H9 (cell line): Measurements from ENCODE around the gene CSF1R. TPM values are rescaled to one million over a fixed set of nuclear protein-coding genes. Genes with fewer than 3 reads are reported as not detected.

Experiments
- DNase-seq: peaks from one replicate; pipeline ENCODE4 v3.0.0-alpha.2; 2017
- H2AFZ ChIP-seq: one replicate; pipeline ENCODE4 v1.6.1; 2013; ENCODE audit warnings: mild to moderate bottlenecking, low read length, control low read depth, moderate library complexity
- H2AK5ac ChIP-seq: 2 replicates; pipeline ENCODE4 v1.6.1; 2013; ENCODE audit warnings: low read length, control low read depth, mixed read lengths; ENCODE audit not compliant: insufficient read length
- H2BK120ac ChIP-seq: one replicate; pipeline ENCODE4 v1.6.1; 2013; ENCODE audit warnings: low read depth, mild to moderate bottlenecking, low read length, control low read depth, inconsistent platforms; ENCODE audit not compliant: poor library complexity, severe bottlenecking
- H2BK12ac ChIP-seq: 2 replicates; pipeline ENCODE4 v1.6.1; 2013; ENCODE audit warnings: low read length, control low read depth, mixed read lengths, low read depth; ENCODE audit not compliant: insufficient read length
- H2BK15ac ChIP-seq: 2 replicates; pipeline ENCODE4 v1.6.1; 2013; ENCODE audit warnings: low read depth, low read length, control low read depth
- H2BK20ac ChIP-seq: one replicate; pipeline ENCODE4 v1.6.1; 2013; ENCODE audit warnings: low read depth, mild to moderate bottlenecking, low read length, control low read depth, inconsistent platforms; ENCODE audit not compliant: poor library complexity, severe bottlenecking
- H2BK5ac ChIP-seq: 2 replicates; pipeline ENCODE4 v1.6.1; 2013; ENCODE audit warnings: low read length, control low read depth, mixed read lengths; ENCODE audit not compliant: insufficient read length
- H3K14ac ChIP-seq: 2 replicates; pipeline ENCODE4 v1.6.1; 2013; ENCODE audit warnings: low read length, control low read depth; ENCODE audit not compliant: insufficient read depth
- H3K18ac ChIP-seq: 2 replicates; pipeline ENCODE4 v1.6.1; 2013; ENCODE audit warnings: low read depth, mild to moderate bottlenecking, mixed read lengths, low read length, control low read depth; ENCODE audit not compliant: insufficient read length
- H3K23ac ChIP-seq: 2 replicates; pipeline ENCODE4 v1.6.1; 2013; ENCODE audit warnings: low read length, control low read depth, mixed read lengths, low read depth; ENCODE audit not compliant: insufficient read length
- H3K23me2 ChIP-seq: 2 replicates; pipeline ENCODE4 v1.6.1; 2013; ENCODE audit warnings: low read depth, mild to moderate bottlenecking, mixed read lengths, low read length, control low read depth; ENCODE audit not compliant: insufficient read length, poor library complexity, severe bottlenecking
- H3K27ac ChIP-seq: 2 replicates; pipeline ENCODE4 v1.5.1; 2013; ENCODE audit warnings: low read length, control low read depth, mixed read lengths, low read depth; ENCODE audit not compliant: insufficient read length
- H3K27me3 ChIP-seq: 2 replicates; pipeline ENCODE4 v1.6.1; 2013; ENCODE audit warnings: low read length, control low read depth, inconsistent platforms; ENCODE audit not compliant: insufficient read depth
- H3K4ac ChIP-seq: 2 replicates; pipeline ENCODE4 v1.6.1; 2013; ENCODE audit warnings: low read depth, mild to moderate bottlenecking, control low read depth, inconsistent platforms, low read length, moderate library complexity
- H3K4me1 ChIP-seq: 2 replicates; pipeline ENCODE4 v1.6.1; 2013; ENCODE audit warnings: low read length, control low read depth, inconsistent platforms; ENCODE audit not compliant: insufficient read depth
- H3K4me2 ChIP-seq: 2 replicates; pipeline ENCODE4 v1.6.1; 2013; ENCODE audit warnings: low read length, control low read depth, mixed read lengths; ENCODE audit not compliant: insufficient read length, insufficient read depth
- H3K56ac ChIP-seq: 2 replicates; pipeline ENCODE4 v1.6.1; 2013; ENCODE audit warnings: low read depth, mild to moderate bottlenecking, mixed read lengths, low read length, control low read depth; ENCODE audit not compliant: insufficient read length
- H3K79me1 ChIP-seq: 2 replicates; pipeline ENCODE4 v1.6.1; 2013; ENCODE audit warnings: low read depth, mild to moderate bottlenecking, moderate library complexity, low read length, control low read depth, inconsistent platforms; ENCODE audit not compliant: insufficient read depth, poor library complexity, severe bottlenecking
- H3K79me2 ChIP-seq: 2 replicates; pipeline ENCODE4 v1.6.1; 2013; ENCODE audit warnings: low read length, control low read depth, inconsistent platforms; ENCODE audit not compliant: insufficient read depth
- H3K9ac ChIP-seq: 2 replicates; pipeline ENCODE4 v1.6.1; 2013; ENCODE audit warnings: low read length, control low read depth, mixed read lengths; ENCODE audit not compliant: insufficient read length; ENCODE audit errors: extremely low read depth
- H3K9me3 ChIP-seq: one replicate; pipeline ENCODE4 v1.6.1; 2013; ENCODE audit warnings: low read depth, low read length, inconsistent platforms; ENCODE audit not compliant: control insufficient read depth
- H3T11ph ChIP-seq: one replicate; pipeline ENCODE4 v1.6.1; 2013; ENCODE audit warnings: mild to moderate bottlenecking, low read length, control low read depth, inconsistent platforms
- H4K20me1 ChIP-seq: one replicate; pipeline ENCODE4 v1.6.1; 2013; ENCODE audit not compliant: control insufficient read depth, insufficient read length, insufficient read depth
- H4K5ac ChIP-seq: 2 replicates; pipeline ENCODE4 v1.6.1; 2013; ENCODE audit warnings: low read depth, mild to moderate bottlenecking, mixed read lengths, low read length, control low read depth; ENCODE audit not compliant: insufficient read length
- H4K8ac ChIP-seq: replicated peaks from 2 replicates; pipeline ENCODE4 v1.6.1; 2013; ENCODE audit warnings: low read length, control low read depth, mixed read lengths, low read depth; ENCODE audit not compliant: insufficient read length
- H4K91ac ChIP-seq: 2 replicates; pipeline ENCODE4 v1.6.1; 2013; ENCODE audit warnings: low read depth, mild to moderate bottlenecking, moderate library complexity, mixed read lengths, low read length, control low read depth; ENCODE audit not compliant: insufficient read length
- H3K27ac Mint-ChIP-seq, 3 experiments: 2 replicates in 2 of 3; 3 replicates in 1 of 3; pipeline ENCODE4 v1.8.0; 2020 to 2021; ENCODE audit warnings: mixed read lengths in 3 of 3, mild to moderate bottlenecking in 1 of 3, moderate library complexity in 1 of 3
- H3K27me3 Mint-ChIP-seq: 2 replicates; pipeline ENCODE4 v1.8.0; 2021; ENCODE audit warnings: low read depth, mild to moderate bottlenecking, moderate library complexity, mixed read lengths
- H3K36me3 Mint-ChIP-seq, 3 experiments: 2 replicates in 2 of 3; 3 replicates in 1 of 3; pipeline ENCODE4 v1.8.0; 2020 to 2021; ENCODE audit warnings: low read depth in 3 of 3, mixed read lengths in 3 of 3; ENCODE audit not compliant: insufficient read depth in 1 of 3
- H3K4me1 Mint-ChIP-seq, 2 experiments: 2 replicates each; pipeline ENCODE4 v1.8.0; 2020; ENCODE audit warnings: mixed read lengths in 2 of 2
- H3K4me3 Mint-ChIP-seq, 2 experiments: 2 replicates in 1 of 2; 3 replicates in 1 of 2; pipeline ENCODE4 v1.8.0; 2020 to 2021; ENCODE audit warnings: mild to moderate bottlenecking in 2 of 2, mixed read lengths in 2 of 2, moderate library complexity in 1 of 2
- H3K9me3 Mint-ChIP-seq, 2 experiments: 2 replicates in 1 of 2; 3 replicates in 1 of 2; pipeline ENCODE4 v1.8.0; 2020; ENCODE audit warnings: mild to moderate bottlenecking in 2 of 2, mixed read lengths in 2 of 2, moderate library complexity in 1 of 2
- WGBS: extraction: QIAGEN DNeasy Blood & Tissue Kit; methylation state at CpG from one replicate; pipeline ENCODE4 v1.1.7; 2013; ENCODE audit warnings: missing lambda C conversion rate, low lambda C conversion rate, mixed read lengths; ENCODE audit not compliant: insufficient read length; ENCODE audit errors: extremely low coverage; 5-methylcytosine and 5-hydroxymethylcytosine counted together
- total RNA-seq: library from RNA; stranded (reverse); gene quantifications from 2 replicates; pipeline ENCODE4 v1.2.1, GENCODE V29; 2021
- TF ChIP-seq, protein P1 (sequence below): fragments of 200-600 bp; sonication (generic); conservative IDR thresholded peaks from 3 replicates; pipeline ENCODE4 v1.8.0; 2021; ENCODE audit warnings: antibody characterized with exemption, mild to moderate bottlenecking

CSF1R gene
- total RNA-seq, 1 experiment from 2014 or later: 0.13 TPM

DNA sequence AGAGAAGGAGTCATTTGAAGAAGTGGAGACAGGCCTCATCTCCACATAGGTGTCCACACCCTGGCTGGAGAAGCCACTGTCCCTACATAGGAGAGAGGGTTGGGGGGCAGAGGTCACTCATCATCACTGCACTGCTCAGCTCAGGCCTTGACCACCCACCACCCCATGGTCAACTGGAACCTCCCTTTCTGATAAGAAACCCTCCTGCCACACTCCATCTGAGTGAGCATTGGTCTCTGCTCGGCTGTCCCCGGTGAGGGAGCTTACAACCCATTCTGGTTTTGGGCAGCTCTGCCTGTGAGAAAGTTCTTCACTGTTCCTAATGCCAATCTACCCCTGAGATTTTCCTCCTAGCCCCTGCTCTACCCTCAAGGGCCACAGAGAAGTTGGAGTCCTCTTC is 28.8 kb downstream of the CSF1R start:
- Mint-ChIP-seq H3K4me1 (peaks cover 21 to 26% of the 10 kb centered on the region in 2 experiments), H3K36me3 (peaks cover under 1 to 25% (median 23%) of the 10 kb centered on the region in 3 experiments; a peak in 5 of 7 replicates), H3K27me3 (peaks cover 31% of the 10 kb centered on the region), H3K27ac (peak overlapping the region in 1 of 3 experiments; percentile 1; a peak in 3 of 7 replicates), H3K9me3 (no peaks in the 10 kb centered on the region), H3K4me3 (no peak overlapping the region)
- no peak overlapping the region for H2BK12ac ChIP-seq
- no peak overlapping the region for H3K23ac ChIP-seq
- no peak overlapping the region for H2BK20ac ChIP-seq
- no peak overlapping the region for H4K91ac ChIP-seq
- no CpG with 5 or more reads among the region's 2 CpGs for WGBS
- H3K56ac ChIP-seq: no peak overlapping the region
- TF ChIP-seq, protein P1, sequence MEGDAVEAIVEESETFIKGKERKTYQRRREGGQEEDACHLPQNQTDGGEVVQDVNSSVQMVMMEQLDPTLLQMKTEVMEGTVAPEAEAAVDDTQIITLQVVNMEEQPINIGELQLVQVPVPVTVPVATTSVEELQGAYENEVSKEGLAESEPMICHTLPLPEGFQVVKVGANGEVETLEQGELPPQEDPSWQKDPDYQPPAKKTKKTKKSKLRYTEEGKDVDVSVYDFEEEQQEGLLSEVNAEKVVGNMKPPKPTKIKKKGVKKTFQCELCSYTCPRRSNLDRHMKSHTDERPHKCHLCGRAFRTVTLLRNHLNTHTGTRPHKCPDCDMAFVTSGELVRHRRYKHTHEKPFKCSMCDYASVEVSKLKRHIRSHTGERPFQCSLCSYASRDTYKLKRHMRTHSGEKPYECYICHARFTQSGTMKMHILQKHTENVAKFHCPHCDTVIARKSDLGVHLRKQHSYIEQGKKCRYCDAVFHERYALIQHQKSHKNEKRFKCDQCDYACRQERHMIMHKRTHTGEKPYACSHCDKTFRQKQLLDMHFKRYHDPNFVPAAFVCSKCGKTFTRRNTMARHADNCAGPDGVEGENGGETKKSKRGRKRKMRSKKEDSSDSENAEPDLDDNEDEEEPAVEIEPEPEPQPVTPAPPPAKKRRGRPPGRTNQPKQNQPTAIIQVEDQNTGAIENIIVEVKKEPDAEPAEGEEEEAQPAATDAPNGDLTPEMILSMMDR: no peak
- H4K20me1 ChIP-seq: no peaks in the 10 kb centered on the region
- no peaks in the 10 kb centered on the region for H3K23me2 ChIP-seq
- H3K27me3 ChIP-seq: no peaks in the 10 kb centered on the region
- no peaks in the 10 kb centered on the region for H3K79me2 ChIP-seq
- no peak overlapping the region for H2AK5ac ChIP-seq
- H4K8ac ChIP-seq: no peak overlapping the region
- H2AFZ ChIP-seq: no peak overlapping the region
- no peaks in the 10 kb centered on the region for H3K9me3 ChIP-seq
- H3T11ph ChIP-seq: no peak overlapping the region
- H2BK120ac ChIP-seq: no peak overlapping the region
- no peak overlapping the region for H3K9ac ChIP-seq
- no peak overlapping the region for H3K14ac ChIP-seq
- no peak overlapping the region for H2BK15ac ChIP-seq
- no peak overlapping the region for H3K18ac ChIP-seq
- no peak overlapping the region for H4K5ac ChIP-seq
- H2BK5ac ChIP-seq: no peak overlapping the region
- no peak overlapping the region for H3K4me2 ChIP-seq
- no peak for DNase-seq
- H3K4me1 ChIP-seq: peaks cover 4% of the 10 kb centered on the region; the same call in 1 of the 2 replicates
- no peak overlapping the region for H3K4ac ChIP-seq
- H3K27ac ChIP-seq: no peak overlapping the region
- no peaks in the 10 kb centered on the region for H3K79me1 ChIP-seq
